Osteoblast (primary cell): ENCODE results near the gene WDR73. TPM values are rescaled to one million over a fixed set of nuclear protein-coding genes. Genes with fewer than 3 reads are reported as not detected.

Experiments
- DNase-seq: peaks from one replicate; pipeline ENCODE4 v3.0.0; 2011; ENCODE audit warnings: low spot score, mixed read lengths; ENCODE audit not compliant: insufficient read length; ENCODE audit errors: missing footprints
- H2AFZ ChIP-seq: 2 replicates; pipeline ENCODE4 v1.6.0; 2011; ENCODE audit warnings: mild to moderate bottlenecking, low read length
- H3K27ac ChIP-seq: 2 replicates; pipeline ENCODE4 v1.5.1; 2011; ENCODE audit warnings: mild to moderate bottlenecking, low read depth, low read length, moderate library complexity
- H3K27me3 ChIP-seq: 2 replicates; pipeline ENCODE4 v1.6.0; 2012; ENCODE audit warnings: mild to moderate bottlenecking, control low read depth, inconsistent platforms, low read length, moderate library complexity; ENCODE audit not compliant: insufficient read depth
- H3K36me3 ChIP-seq: 2 replicates; pipeline ENCODE4 v1.5.1; 2011; ENCODE audit warnings: mild to moderate bottlenecking, low read length, control low read depth, moderate library complexity; ENCODE audit not compliant: insufficient read depth
- H3K4me1 ChIP-seq: 2 replicates; pipeline ENCODE4 v1.5.1; 2011; ENCODE audit warnings: mild to moderate bottlenecking, low read length, control low read depth, moderate library complexity; ENCODE audit not compliant: insufficient read depth
- H3K4me2 ChIP-seq: 2 replicates; pipeline ENCODE4 v1.6.0; 2011; ENCODE audit warnings: mild to moderate bottlenecking, low read length; ENCODE audit not compliant: insufficient read depth
- H3K4me3 ChIP-seq: fragments of 200-600 bp; sonication (generic); 3 replicates; pipeline ENCODE4 v1.5.1; 2012; ENCODE audit warnings: mild to moderate bottlenecking, low read length, inconsistent platforms; ENCODE audit not compliant: insufficient read depth
- H3K79me2 ChIP-seq: 2 replicates; pipeline ENCODE4 v1.6.0; 2012; ENCODE audit warnings: mild to moderate bottlenecking, low read length, control low read depth, inconsistent platforms; ENCODE audit not compliant: insufficient read depth
- H3K9me3 ChIP-seq: 2 replicates; pipeline ENCODE4 v1.5.1; 2011; ENCODE audit warnings: low read depth, low read length, control low read depth
- H4K20me1 ChIP-seq: 2 replicates; pipeline ENCODE4 v1.6.0; 2012; ENCODE audit warnings: mild to moderate bottlenecking, low read length, control low read depth; ENCODE audit not compliant: insufficient read depth
- total RNA-seq: library from RNA; depleted of rRNA; stranded (reverse); fragments of >200 nt; gene quantifications from 2 replicates; pipeline ENCODE4 v1.2.3, GENCODE V29; 2012
- TF ChIP-seq, protein P1 (sequence below): IDR thresholded peaks from 2 replicates; pipeline ENCODE4 v1.5.1; 2011; ENCODE audit warnings: mild to moderate bottlenecking, low read depth, low read length, moderate library complexity; ENCODE audit errors: extremely low read depth

Gene WDR73
- total RNA-seq, 1 donor, result 35.1 TPM

DNA sequence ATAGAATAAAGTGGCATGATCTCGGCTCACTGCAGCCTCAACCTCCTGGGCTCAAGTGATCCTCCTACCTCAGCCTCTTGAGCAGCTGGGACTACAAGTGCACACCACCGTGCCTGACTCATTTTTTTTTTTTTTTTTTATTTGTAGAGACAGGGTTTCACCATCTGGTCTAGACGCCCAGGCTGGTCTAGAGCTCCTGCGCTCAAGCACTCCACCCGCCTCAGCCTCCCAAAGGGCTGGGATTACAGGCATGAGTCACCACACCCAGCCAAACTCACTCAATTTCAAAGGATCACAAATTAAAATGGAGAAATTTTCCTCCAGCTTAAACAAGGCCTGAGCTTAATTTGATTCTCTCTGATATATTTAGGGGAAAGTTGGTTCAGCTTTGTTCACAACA lies 31.2 kb upstream of the WDR73 start:
- DNase-seq, result peak; percentile 52
- Histone ChIP-seq H3K9me3 (no peaks in the 10 kb centered on the region), H3K27ac (peak overlapping the region; percentile 84), H3K4me3 (no peak overlapping the region), H3K79me2 (peaks cover 46% of the 10 kb centered on the region), H2AFZ (peak overlapping the region; percentile 68), H3K4me2 (peak overlapping the region; percentile 45), H4K20me1 (peaks cover 2% of the 10 kb centered on the region), H3K36me3 (peaks cover 48% of the 10 kb centered on the region), H3K4me1 (peaks cover 27% of the 10 kb centered on the region), H3K27me3 (no peaks in the 10 kb centered on the region)
- TF ChIP-seq, protein P1, sequence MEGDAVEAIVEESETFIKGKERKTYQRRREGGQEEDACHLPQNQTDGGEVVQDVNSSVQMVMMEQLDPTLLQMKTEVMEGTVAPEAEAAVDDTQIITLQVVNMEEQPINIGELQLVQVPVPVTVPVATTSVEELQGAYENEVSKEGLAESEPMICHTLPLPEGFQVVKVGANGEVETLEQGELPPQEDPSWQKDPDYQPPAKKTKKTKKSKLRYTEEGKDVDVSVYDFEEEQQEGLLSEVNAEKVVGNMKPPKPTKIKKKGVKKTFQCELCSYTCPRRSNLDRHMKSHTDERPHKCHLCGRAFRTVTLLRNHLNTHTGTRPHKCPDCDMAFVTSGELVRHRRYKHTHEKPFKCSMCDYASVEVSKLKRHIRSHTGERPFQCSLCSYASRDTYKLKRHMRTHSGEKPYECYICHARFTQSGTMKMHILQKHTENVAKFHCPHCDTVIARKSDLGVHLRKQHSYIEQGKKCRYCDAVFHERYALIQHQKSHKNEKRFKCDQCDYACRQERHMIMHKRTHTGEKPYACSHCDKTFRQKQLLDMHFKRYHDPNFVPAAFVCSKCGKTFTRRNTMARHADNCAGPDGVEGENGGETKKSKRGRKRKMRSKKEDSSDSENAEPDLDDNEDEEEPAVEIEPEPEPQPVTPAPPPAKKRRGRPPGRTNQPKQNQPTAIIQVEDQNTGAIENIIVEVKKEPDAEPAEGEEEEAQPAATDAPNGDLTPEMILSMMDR, result no peak

DNA sequence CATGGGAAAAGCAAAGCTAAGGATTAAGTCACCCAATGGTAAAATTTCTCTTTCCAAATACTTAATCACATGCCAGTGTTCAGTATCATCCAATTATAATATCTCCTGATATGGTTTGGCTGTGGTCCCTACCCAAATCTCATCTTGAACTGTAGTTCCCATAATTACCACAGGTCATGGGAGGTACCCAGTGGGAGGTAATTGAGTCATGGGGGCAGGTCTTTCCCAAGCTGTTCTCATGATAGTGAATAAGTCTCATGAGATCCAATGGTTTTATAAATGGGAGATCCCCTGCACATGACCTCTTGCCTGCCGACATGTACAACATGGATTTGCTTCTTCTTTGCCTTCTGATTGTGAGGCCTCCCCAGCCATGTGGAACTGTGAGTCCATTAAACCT lies 30.0 kb upstream of the WDR73 start:
- Histone ChIP-seq H2AFZ (no peak overlapping the region), H3K4me1 (peaks cover 27% of the 10 kb centered on the region), H3K4me2 (no peak overlapping the region), H4K20me1 (peaks cover 2% of the 10 kb centered on the region), H3K36me3 (peaks cover 51% of the 10 kb centered on the region), H3K27me3 (no peaks in the 10 kb centered on the region), H3K79me2 (peaks cover 43% of the 10 kb centered on the region), H3K9me3 (no peaks in the 10 kb centered on the region), H3K27ac (peak overlapping the region; percentile 84), H3K4me3 (no peak overlapping the region)
- DNase-seq, result no peak
- TF ChIP-seq, protein P1, result no peak

DNA sequence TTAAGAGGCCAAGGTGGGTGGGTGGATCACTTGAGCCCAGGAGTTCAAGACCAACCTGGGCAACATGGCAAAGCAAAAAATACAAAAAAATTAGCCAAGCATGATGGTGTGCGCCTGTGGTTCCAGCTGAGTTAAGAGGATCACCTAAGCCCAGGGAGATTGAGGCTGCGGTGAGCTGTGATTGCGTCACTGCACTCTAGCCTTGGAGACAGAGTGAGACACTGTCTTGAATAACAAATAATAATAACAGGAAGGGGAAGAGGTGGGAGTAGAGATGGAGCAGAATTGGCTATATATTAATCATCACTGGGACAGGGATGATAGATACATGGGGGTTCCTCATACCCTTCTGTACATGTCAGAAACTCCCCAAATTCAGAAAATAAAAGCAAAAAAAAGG lies 27.7 kb upstream of the WDR73 start:
- no peak overlapping the region for H2AFZ ChIP-seq
- H4K20me1 ChIP-seq, result peaks cover 2% of the 10 kb centered on the region
- DNase-seq, result no peak
- H3K27me3 ChIP-seq, result no peaks in the 10 kb centered on the region
- H3K9me3 ChIP-seq, result no peaks in the 10 kb centered on the region
- H3K4me1 ChIP-seq, result peaks cover 27% of the 10 kb centered on the region
- no peak overlapping the region for H3K4me2 ChIP-seq
- peaks cover 49% of the 10 kb centered on the region for H3K36me3 ChIP-seq
- H3K79me2 ChIP-seq, result peaks cover 31% of the 10 kb centered on the region
- no peak overlapping the region for H3K4me3 ChIP-seq
- TF ChIP-seq, protein P1, result no peak
- H3K27ac ChIP-seq, result peak overlapping the region; percentile 69

DNA sequence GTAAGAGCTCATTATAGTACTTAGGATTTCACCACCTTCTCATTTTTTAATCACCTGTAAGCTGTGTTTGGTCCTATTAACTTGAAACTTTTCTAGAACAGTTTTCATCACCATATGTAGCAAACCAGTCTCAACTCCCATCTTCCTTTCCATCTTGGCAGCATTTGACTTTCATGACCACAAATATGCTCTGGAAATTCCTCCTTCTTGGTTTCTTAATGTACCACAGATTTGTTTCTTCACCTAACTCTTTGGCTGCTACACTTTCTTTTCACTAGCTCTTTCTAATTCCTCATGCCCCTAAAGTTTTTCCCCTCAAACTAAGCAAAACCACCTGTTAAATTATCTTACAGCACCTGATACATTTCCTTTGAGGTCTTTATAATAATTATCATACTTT lies 17.1 kb upstream of the WDR73 start:
- Histone ChIP-seq H3K36me3 (peaks cover 35% of the 10 kb centered on the region), H3K4me1 (peaks cover 40% of the 10 kb centered on the region), H3K79me2 (peaks cover 19% of the 10 kb centered on the region), H2AFZ (no peak overlapping the region), H3K4me3 (no peak overlapping the region), H3K4me2 (peak overlapping the region; percentile 51), H4K20me1 (peaks cover 4% of the 10 kb centered on the region), H3K27me3 (no peaks in the 10 kb centered on the region), H3K27ac (peak overlapping the region; percentile 84), H3K9me3 (no peaks in the 10 kb centered on the region)
- DNase-seq, result peak; percentile 61
- TF ChIP-seq, protein P1, result no peak
